CD4-positive, alpha-beta T cell treated with Interleukin-6 at 100 ng/mL for 8 hours (primary cell): Measurements from ENCODE around the gene EEF1AKMT4.

Experiments
- DNase-seq: peaks from one replicate; pipeline ENCODE4 v3.0.0-alpha.2; 2020; ENCODE audit warnings: mixed read lengths, low spot score

The EEF1AKMT4 gene

DNA sequence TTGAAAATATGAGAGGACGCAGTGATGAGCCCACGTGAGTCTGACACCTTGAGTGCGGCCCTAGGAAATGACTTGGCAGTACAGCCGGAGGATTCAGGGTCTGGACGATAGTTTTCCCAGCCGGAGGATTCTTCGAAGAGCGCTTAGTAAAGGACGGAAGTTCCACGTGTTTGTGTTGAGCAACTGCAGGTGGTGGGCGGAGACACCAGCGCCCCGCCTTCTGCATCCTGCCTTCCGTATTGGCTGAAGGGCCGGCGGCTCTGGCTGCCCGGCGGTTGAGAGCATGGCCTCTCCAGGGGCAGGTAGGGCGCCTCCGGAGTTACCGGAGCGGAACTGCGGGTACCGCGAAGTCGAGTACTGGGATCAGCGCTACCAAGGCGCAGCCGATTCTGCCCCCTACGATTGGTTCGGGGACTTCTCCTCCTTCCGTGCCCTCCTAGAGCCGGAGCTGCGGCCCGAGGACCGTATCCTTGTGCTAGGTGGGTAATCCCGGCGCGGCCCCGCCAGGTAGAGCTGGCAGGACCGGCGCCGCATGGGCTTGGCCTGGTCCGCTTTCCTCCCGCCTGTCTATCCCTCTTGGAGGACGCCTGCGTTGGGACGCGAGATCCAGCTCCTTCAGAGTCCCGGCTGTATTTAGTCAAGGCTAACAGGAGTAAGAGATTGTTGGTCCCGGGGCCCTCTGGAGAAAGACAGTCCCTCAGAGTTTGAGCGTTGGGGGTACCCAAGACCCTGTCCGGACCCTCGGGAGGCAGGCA, at the start of gene EEF1AKMT4:
EEF1AKMT4 (plus strand) TSS at position 261 of the 755 bp plus-strand sequence; CDS start at position 284, 23 bp downstream.
- DNase-seq, result peak; percentile 97

DNA sequence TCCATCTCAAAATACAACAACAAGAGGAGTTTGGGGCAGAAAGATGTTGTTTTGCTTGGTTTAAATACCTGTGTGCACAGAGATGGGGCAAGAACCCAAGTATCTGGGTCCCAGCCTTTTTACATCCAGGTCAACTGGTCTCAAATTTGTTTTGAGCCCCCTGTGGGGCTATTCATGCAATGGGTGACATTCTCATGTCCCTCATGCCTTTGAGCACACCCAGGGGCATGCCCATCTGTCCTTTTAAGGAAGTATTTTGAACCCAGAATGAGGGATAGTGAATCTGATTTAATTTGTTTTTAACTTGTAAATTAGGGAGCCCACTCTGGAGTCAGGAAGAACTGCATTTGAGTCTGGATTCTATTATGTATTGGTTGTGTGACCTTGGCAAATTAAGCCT, 48.6 kb upstream of the EEF1AKMT4 start:
- no peak for DNase-seq

GRCh38 chr3:184203526-184203925, 45.9 kb upstream of the EEF1AKMT4 start:
- no peak for DNase-seq

- no peak for DNase-seq
Observed at GRCh38 chr3:184209146-184209923, 40.1 kb upstream of the EEF1AKMT4 start.

- no peak for DNase-seq
Observed at GRCh38 chr3:184211297-184211696, 38.2 kb upstream of the EEF1AKMT4 start.

- DNase-seq, result no peak
Observed at GRCh38 chr3:184211718-184212117, 37.8 kb upstream of the EEF1AKMT4 start.

- no peak for DNase-seq
Observed at GRCh38 chr3:184218814-184219213, 30.7 kb upstream of the EEF1AKMT4 start.

DNA sequence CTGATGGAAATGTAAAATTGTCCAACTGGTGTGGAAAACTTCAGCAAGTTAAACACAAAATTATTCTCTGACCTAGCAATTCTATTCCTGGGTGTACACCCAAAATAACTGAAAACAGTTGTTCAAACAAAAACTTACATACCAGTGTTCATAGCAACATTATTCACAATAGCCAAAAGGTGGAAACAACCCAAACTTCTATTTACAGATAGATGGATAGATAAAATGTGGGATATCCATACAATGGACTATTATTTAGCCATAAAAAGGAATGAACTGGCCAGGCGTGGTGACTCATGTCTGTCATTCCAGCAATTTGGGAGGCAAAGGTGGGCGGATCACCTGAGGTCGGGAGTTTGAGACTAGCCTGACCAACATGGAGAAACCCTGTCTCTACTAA, 27.0 kb upstream of the EEF1AKMT4 start:
- no peak for DNase-seq

DNA sequence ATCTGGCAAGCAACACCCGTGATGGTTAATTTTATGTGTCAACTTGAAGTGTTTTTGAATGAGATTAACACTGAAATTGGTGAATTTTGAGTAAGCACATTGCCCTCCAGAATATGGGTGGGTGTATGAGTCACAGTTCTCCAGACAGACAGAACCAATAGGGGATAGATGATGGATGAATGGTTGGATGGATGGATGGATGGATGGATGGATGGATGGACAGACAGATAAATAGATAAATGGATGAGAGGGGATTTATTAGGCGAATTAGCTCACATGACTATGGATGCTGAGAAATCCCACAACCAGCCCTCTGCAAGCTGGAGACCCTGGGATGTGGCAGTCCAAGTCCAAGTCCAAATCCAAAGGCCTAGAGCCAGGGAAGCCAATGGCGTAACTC, 25.5 kb upstream of the EEF1AKMT4 start:
- no peak for DNase-seq

DNA sequence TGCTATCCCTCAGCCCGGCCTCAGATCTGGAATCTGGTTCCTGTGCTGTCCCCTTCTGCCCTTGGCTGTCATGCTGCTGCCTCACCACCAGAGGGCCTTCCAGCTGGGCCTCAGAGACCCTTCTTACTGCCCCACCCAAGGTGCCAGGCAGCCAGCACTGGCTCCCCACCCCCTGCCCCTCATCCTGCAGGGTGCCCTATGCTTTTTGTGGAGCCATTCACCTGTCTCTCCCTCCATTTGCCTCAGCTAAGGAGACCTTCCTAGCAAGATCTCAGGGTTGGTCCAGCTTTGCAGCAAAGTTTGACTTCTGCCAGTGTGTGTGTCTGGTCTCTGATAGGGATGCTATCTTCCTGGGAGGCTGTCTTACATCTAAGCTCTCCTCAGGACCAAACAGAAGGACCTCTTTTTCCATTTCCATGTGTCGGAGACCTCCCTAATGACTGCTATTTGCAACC, 22.0 kb upstream of the EEF1AKMT4 start:
- DNase-seq, result peak; percentile 57

GRCh38 chr3:184228376-184229137, 20.9 kb upstream of the EEF1AKMT4 start:
- DNase-seq, result no peak

- peak; percentile 59 for DNase-seq
Observed at GRCh38 chr3:184229394-184230080, 19.9 kb upstream of the EEF1AKMT4 start, which contains the start of gene VWA5B2. Gene VWA5B2, plus strand, starts transcription at chr3:184229585. Its CDS starts 944 bp downstream, at chr3:184230529.

GRCh38 chr3:184230081-184230602, 19.3 kb upstream of the EEF1AKMT4 start:
- no peak for DNase-seq

DNA sequence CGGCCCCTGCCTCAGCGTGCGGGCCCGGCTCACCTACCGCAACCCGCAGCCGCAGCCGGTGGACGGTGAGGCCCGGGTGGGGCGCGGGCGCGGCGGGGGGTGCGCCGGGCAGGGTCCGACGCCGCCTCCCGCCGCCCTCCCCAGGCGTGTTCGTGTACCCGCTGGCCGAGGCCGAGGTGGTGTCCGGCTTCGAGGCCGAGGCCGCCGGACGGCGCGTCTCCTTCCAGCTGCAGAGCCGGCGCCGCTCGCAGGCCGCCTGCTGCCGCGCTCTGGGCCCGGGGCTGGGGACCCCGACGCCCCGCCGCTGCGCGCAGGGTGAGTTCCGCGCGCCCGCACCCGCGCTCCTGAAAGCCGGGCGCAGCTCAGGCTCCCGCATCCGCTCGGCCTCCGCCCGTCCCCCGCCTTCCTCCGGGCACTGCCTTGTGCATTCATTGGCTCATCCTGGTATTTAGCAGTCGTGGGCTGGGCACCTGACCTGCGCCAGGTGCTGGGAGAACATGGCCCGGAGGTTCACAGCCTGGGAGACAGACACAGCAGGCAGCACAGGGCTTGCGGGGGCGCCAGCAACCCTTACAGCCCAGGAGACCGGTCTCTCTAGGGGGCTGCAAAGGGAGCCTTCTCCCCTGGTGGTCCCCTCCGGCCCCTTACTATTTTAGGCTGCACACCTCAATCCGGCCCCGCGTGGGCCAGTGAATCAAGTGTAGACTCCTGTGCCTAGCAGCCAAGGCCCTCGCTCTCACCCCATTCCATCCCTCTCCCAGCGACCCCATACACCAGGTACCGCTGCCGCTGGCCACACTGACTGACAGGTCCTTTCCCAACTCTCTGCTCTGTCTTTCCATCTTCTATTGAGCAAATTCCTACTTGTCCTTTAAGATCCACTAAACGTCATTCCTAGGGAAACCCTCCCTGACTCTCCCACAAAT, 18.6 kb upstream of the EEF1AKMT4 start:
- no peak for DNase-seq

DNA sequence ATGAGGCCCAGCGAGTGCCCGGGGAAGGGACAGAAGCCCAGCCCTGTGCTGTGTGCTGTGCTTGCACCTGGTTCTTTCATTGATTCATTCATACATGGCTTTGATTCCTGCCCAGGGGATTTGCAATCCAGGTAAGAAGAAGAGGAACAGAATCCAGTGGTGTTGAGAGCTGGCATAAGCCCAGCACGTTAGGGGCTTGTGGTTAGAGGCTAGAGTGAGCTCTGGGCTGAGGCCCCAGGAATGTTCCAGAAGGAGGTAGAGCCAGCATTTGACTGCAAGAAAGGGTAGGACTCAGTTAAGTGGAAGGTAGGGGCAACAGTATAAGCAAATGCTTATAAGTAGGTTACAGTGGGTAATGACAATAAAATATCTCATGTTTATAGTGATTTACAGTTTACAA, 17.8 kb upstream of the EEF1AKMT4 start:
- DNase-seq, result no peak

GRCh38 chr3:184233127-184233843, 16.2 kb upstream of the EEF1AKMT4 start:
- DNase-seq, result no peak

DNA sequence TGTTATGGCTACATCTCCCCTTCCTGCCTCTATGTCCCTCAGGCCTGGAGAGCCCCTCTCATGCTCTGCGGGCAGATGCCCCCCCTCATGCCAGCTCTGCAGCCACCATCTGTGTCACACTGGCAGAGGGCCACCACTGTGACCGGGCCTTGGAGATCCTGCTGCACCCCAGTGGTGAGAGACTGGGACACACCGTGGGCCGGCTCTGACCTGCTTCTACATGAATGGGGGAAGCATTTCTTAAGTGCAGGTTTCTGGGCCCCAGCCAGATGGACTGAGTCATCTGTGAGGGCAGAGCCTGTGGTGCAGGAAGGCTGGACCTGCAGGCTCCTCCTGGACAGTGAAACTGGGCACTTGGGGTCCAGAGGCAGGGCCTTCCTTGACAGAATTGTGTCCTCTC, 15.2 kb upstream of the EEF1AKMT4 start:
- no peak for DNase-seq

DNA sequence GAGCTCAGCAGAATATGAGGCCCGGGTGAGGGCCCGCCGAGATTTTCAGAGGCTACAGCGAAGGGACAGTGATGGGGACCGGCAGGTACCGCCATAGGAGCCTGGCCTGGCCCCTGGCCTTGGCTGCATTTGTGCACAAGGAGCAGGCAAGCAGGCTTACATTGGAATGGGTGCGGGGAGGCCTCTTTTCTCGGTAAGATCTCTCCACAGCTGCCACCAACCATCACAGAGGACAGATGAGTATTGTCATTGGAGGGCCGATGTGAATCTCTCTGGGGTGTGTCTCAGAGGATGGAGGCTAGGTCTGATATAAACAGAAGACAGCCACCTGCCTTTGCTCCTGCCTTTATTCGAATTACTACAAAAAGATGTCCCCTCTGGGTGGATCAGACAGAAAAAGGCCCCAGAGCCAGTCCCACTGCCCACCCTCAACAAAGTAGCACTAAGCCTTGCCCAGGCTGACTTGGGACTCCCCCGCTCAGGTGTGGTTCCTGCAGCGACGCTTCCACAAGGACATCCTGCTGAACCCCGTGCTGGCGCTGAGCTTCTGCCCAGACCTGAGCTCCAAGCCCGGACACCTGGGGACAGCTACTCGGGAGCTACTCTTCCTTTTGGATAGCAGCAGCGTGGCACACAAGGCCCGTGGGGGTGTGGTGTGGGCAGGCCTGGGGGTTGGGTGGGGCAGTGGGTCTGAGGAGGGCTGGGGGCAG, 14.6 kb upstream of the EEF1AKMT4 start:
- DNase-seq, result no peak
